Measurements from ENCODE around the gene TPRG1.

GRCh38 chr3:189222927-189223636 is 51.3 kb downstream of the TPRG1 start:
- TF ChIP-seq POLR2A (IDR thresholded peaks at IDR 0.05; ENCODE audit: low read length), result no peak
- no peak for TF ChIP-seq GATA1 (IDR thresholded peaks at IDR 0.05; ENCODE audit: low read depth, low read length)

Data from erythroblast (primary cell).